ENCODE results near the gene GNB1L. TPM values are rescaled to one million over a fixed set of nuclear protein-coding genes. Genes with fewer than 3 reads are reported as not detected.
A peak's percentile ranks its signal among the peaks of the same experiment; 100 is the strongest.
"Not testable (repeated sequence)": the region's sequence is repeated elsewhere in the genome, so short reads cannot be mapped to it uniquely, and the experiment has no call there.

The GNB1L gene
- total RNA-seq, 1 donor from 2014 or later = 5.0 TPM

- peaks cover 12% of the 10 kb centered on the region for H3K27me3 Mint-ChIP-seq (ENCODE audit: unreplicated experiment)
- H3K36me3 Mint-ChIP-seq (ENCODE audit: unreplicated experiment) = no peaks in the 10 kb centered on the region
- no peak overlapping the region for H3K4me3 Mint-ChIP-seq (ENCODE audit: unreplicated experiment)
- DNase-seq = no peak
- no peak overlapping the region for H3K27ac Mint-ChIP-seq (ENCODE audit: unreplicated experiment)
- TF ChIP-seq CTCF (IDR thresholded peaks at IDR 0.05; ENCODE audit: partially characterized antibody, unreplicated experiment) = no peak
- peaks cover 2% of the 10 kb centered on the region for H3K4me1 Mint-ChIP-seq (ENCODE audit: low read depth, unreplicated experiment)
- peaks cover 2% of the 10 kb centered on the region for H3K9me3 Mint-ChIP-seq (ENCODE audit: unreplicated experiment)
Measured at GRCh38 chr22:19782533-19782932, 72.1 kb downstream of the GNB1L start.

DNA sequence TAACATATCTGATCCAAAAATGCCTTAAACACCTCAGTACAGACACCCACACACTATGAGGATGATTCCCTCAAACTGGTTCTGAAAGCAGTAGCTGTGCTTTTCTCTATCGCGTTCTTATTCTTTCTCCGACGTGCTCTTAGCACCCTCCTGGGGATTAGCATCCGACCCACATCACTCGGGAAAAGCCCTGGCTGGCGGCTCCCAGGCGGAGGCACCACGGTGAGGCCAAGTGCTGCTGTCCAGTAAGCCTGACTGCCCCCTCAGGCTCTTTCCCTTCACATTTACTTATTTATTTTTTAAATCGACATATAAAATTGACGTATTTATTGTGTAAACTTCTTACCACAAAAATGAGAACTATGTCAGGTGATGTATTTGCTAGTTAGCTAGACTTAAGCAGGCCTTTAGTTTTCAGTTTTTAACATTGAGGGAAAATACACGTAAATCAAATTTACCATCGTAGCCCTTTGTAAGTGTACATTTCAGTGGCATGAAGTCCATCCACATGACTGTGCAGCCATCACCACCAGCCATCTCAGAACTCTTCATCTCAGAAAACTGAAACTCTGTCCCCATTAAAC is 74.9 kb downstream of the GNB1L start:
- Mint-ChIP-seq H3K27ac (ENCODE audit: unreplicated experiment) (no peak overlapping the region), H3K4me3 (ENCODE audit: unreplicated experiment) (no peak overlapping the region)

DNA sequence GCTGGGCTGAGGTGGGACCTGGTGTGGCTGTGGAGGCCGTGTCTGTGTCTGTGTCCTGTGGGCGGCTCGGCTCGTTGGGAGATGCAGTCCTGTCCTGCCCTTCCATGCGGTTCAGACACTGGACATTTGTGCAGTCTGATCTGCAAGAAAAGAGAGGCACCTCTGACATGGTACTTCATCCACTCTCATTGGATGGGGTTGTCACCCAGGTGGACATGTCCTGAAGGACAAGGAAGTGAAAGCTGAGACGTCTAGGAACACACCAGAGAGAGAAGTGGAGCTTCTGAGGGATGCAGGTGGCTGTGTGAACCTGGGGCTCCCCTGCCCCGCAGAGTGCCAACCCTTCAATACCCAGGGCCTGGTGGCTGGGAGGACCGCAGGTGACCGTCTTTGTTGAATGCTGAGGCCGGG is 75.7 kb downstream of the GNB1L start:
- H3K4me3 Mint-ChIP-seq (ENCODE audit: unreplicated experiment) = no peak overlapping the region
- H3K9me3 Mint-ChIP-seq (ENCODE audit: unreplicated experiment) = peaks cover 2% of the 10 kb centered on the region
- no peaks in the 10 kb centered on the region for H3K36me3 Mint-ChIP-seq (ENCODE audit: unreplicated experiment)
- no peak for DNase-seq
- H3K4me1 Mint-ChIP-seq (ENCODE audit: low read depth, unreplicated experiment) = peaks cover 2% of the 10 kb centered on the region
- peaks cover 8% of the 10 kb centered on the region for H3K27me3 Mint-ChIP-seq (ENCODE audit: unreplicated experiment)
- TF ChIP-seq CTCF (IDR thresholded peaks at IDR 0.05; ENCODE audit: partially characterized antibody, unreplicated experiment) = no peak
- no peak overlapping the region for H3K27ac Mint-ChIP-seq (ENCODE audit: unreplicated experiment)

More for the DNA sequence above, 74.9 kb downstream of the GNB1L start:
- TF ChIP-seq CTCF (IDR thresholded peaks at IDR 0.05; ENCODE audit: partially characterized antibody, unreplicated experiment) = no peak
- Mint-ChIP-seq H3K4me1 (ENCODE audit: low read depth, unreplicated experiment) (peaks cover 2% of the 10 kb centered on the region), H3K27me3 (ENCODE audit: unreplicated experiment) (peaks cover 8% of the 10 kb centered on the region), H3K9me3 (ENCODE audit: unreplicated experiment) (peaks cover 2% of the 10 kb centered on the region), H3K36me3 (ENCODE audit: unreplicated experiment) (no peaks in the 10 kb centered on the region)
- peak; percentile 22 for DNase-seq

DNA sequence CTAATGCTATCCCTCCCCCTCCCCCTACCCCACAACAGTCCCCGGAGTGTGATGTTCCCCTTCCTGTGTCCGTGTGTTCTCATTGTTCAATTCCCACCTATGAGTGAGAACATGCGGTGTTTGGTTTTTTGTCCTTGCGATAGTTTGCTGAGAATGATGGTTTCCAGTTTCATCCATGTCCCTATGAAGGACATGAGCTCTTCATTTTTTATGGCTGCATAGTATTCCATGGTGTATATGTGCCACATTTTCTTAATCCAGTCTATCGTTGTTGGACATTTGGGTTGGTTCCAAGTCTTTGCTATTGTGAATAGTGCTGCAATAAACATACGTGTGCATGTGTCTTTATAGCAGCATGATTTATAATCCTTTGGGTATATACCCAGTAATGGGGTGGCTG is 77.5 kb downstream of the GNB1L start:
- not testable (repeated sequence) for H3K27ac Mint-ChIP-seq (ENCODE audit: unreplicated experiment); H3K9me3 Mint-ChIP-seq (ENCODE audit: unreplicated experiment); H3K36me3 Mint-ChIP-seq (ENCODE audit: unreplicated experiment)

DNA sequence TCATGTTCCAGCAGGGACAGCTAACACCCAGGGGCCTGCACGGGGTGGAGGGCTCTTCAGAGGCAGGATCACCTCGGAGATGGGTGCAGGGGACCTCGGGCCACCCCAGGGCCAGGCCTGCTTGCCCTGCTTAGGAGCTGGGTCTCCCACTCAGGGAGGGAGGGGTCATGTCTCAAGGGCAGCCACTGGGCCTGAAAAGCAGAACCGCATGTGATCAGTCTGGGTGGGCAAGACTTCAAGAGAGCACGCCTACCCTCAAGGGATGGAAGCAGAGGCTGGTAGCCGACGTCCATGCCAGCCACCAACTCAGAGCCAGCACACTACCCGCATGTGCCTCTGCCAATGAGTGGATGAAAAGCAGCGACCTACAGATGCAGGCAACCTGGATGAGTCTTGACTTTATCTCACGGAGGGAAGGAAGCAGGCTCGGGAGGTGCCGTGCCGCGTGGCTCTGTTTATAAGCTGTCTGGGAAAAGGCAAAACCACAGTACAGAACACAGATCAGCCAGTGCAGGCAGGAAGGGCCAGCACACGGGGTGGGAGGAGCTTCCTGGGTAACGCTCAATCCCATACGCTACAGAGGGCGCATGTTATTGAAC is 78.1 kb downstream of the GNB1L start:
- H3K9me3 Mint-ChIP-seq (ENCODE audit: unreplicated experiment) = peaks cover 4% of the 10 kb centered on the region
- no peak for DNase-seq

More for the DNA sequence above, 77.5 kb downstream of the GNB1L start:
- not testable (repeated sequence) for H3K4me1 Mint-ChIP-seq (ENCODE audit: low read depth, unreplicated experiment); DNase-seq; H3K4me3 Mint-ChIP-seq (ENCODE audit: unreplicated experiment)
- H3K27me3 Mint-ChIP-seq (ENCODE audit: unreplicated experiment) = peaks cover 11% of the 10 kb centered on the region

More for the DNA sequence above, 78.1 kb downstream of the GNB1L start:
- Mint-ChIP-seq H3K27ac (ENCODE audit: unreplicated experiment) (no peak overlapping the region), H3K4me3 (ENCODE audit: unreplicated experiment) (no peak overlapping the region), H3K4me1 (ENCODE audit: low read depth, unreplicated experiment) (peaks cover 4% of the 10 kb centered on the region), H3K36me3 (ENCODE audit: unreplicated experiment) (peaks cover 5% of the 10 kb centered on the region), H3K27me3 (ENCODE audit: unreplicated experiment) (peaks cover 14% of the 10 kb centered on the region)
- no peak for TF ChIP-seq CTCF (IDR thresholded peaks at IDR 0.05; ENCODE audit: partially characterized antibody, unreplicated experiment)
